Spleen (tissue), 11 donors: ENCODE results near the gene MNDA. TPM values are rescaled to one million over a fixed set of nuclear protein-coding genes. Genes with fewer than 3 reads are reported as not detected.

Experiments
- DNase-seq: peaks from one replicate; pipeline ENCODE4 v3.0.0-alpha.2; 2020
- H3K27ac ChIP-seq, 8 donors: fragments of 200-600 bp; sonication (generic) in 7 of 8; 1 replicate in 4 of 8; 2 replicates in 4 of 8; pipeline versions ENCODE4 v1.5.0 to v1.8.0; 2016 to 2021; ENCODE audit warnings: inconsistent platforms in 4 of 8, mild to moderate bottlenecking in 4 of 8, moderate library complexity in 1 of 8
- H3K27me3 ChIP-seq, 7 donors: fragments of 200-600 bp; sonication (generic) in 6 of 7; replicated peaks in 1 of 7; 1 replicate in 4 of 7; 2 replicates in 3 of 7; pipeline versions ENCODE4 v1.5.0 to v1.8.0; 2016 to 2021; ENCODE audit warnings: inconsistent platforms in 3 of 7, mild to moderate bottlenecking in 1 of 7
- H3K36me3 ChIP-seq, 6 donors: fragments of 200-600 bp; sonication (generic) in 5 of 6; 1 replicate in 4 of 6; 2 replicates in 2 of 6; pipeline versions ENCODE4 v1.5.0 to v1.8.0; 2016 to 2021; ENCODE audit warnings: inconsistent platforms in 2 of 6
- H3K4me1 ChIP-seq, 6 donors: fragments of 200-600 bp; sonication (generic) in 5 of 6; 1 replicate in 3 of 6; 2 replicates in 3 of 6; pipeline versions ENCODE4 v1.5.0 to v1.8.0; 2016 to 2021; ENCODE audit warnings: inconsistent platforms in 3 of 6
- H3K4me3 ChIP-seq, 8 donors: fragments of 200-600 bp; sonication (generic) in 7 of 8; 1 replicate in 4 of 8; 2 replicates in 4 of 8; pipeline versions ENCODE4 v1.5.0 to v1.8.0; 2016 to 2021; ENCODE audit warnings: inconsistent platforms in 4 of 8, mild to moderate bottlenecking in 4 of 8, moderate library complexity in 2 of 8
- H3K9me3 ChIP-seq, 8 donors: fragments of 200-600 bp; sonication (generic) in 7 of 8; 1 replicate in 4 of 8; 2 replicates in 4 of 8; pipeline versions ENCODE4 v1.5.0 to v1.8.0; 2016 to 2021; ENCODE audit warnings: inconsistent platforms in 4 of 8
- CTCF ChIP-seq, 11 experiments: fragments of 200-600 bp in 7 of 11; fragments of 450-650 bp in 4 of 11; sonication (generic) in 4 of 11; IDR thresholded peaks in 8 of 11; conservative IDR thresholded peaks in 3 of 11; 1 replicate in 7 of 11; 2 replicates in 4 of 11; pipeline versions ENCODE4 v1.4.0 to v1.8.0; 2016 to 2021; ENCODE audit warnings: antibody characterized with exemption in 11 of 11, inconsistent platforms in 4 of 11, mild to moderate bottlenecking in 1 of 11
- POLR2A ChIP-seq, 3 donors: fragments of 450-650 bp; IDR thresholded peaks; one replicate each; pipeline ENCODE4 v1.5.1; 2017; ENCODE audit warnings: antibody characterized with exemption in 3 of 3, mild to moderate bottlenecking in 1 of 3
- POLR2AphosphoS5 ChIP-seq, 3 donors: sonication (generic); formaldehyde crosslinking; IDR thresholded peaks; one replicate each; pipeline ENCODE4 v1.5.1; 2017; ENCODE audit warnings: antibody characterized with exemption in 3 of 3
- WGBS, 5 donors: extraction: QIAGEN DNeasy Blood & Tissue Kit in 3 of 5; methylation state at CpG; one replicate each; pipeline versions ENCODE4 v1.1.5 to v1.1.7; 2013 to 2018; 5-methylcytosine and 5-hydroxymethylcytosine counted together
- intact Hi-C: fragments of 100-400 bp; cut with DNase I; formaldehyde crosslinking; loops from one replicate; pipeline ENCODE4 v1.15.0; 2023; ENCODE audit warnings: low total_unique reads
- polyA plus RNA-seq, 3 donors: library from polyadenylated mRNA; stranded (reverse); fragments of 200-250 nt; gene quantifications; one replicate each; pipeline ENCODE4 v1.2.1, GENCODE V29; 2013
- total RNA-seq, 7 donors: library from RNA; depleted of rRNA in 3 of 7; stranded (reverse); fragments of >200 nt in 3 of 7; fragmentation: NEBNext Ultra II Directional in 4 of 7; extraction: Animal tissue kit (Norgen Biotek cat#: 25700) in 4 of 7; gene quantifications; one replicate each; pipeline versions ENCODE4 v1.1.0 to v1.2.1, GENCODE V29; 2016 to 2021
- donor health status: healthy with polysubstance abuse.
- donor health status: DM: no; HTN: no; CAD: no; lungs with moderate emphysema.
- donor health status: DM: no; HTN: no; CAD: no.
- donor health status: Bipolar disorder and iron deficiency.
- donor health status: healthy.
- donor health status: DM: no; HTN: no; CAD: no.
- donor health status: DM: yes; HTN: yes; CAD: no.

The MNDA gene
- total and polyA plus RNA-seq, 10 donors, result 9.3 to 218 (median 96.9) TPM

- Histone ChIP-seq H3K36me3 (no peaks in the 10 kb centered on the region), H3K9me3 (no peaks in the 10 kb centered on the region), H3K27me3 (no peaks in the 10 kb centered on the region), H3K27ac (peak overlapping the region; percentile 4 to 89 (median 79)), H3K4me1 (peaks cover 5 to 40% (median 23%) of the 10 kb centered on the region in 6 donors), H3K4me3 (peak overlapping the region in 1 of 8 donors; percentile 26)
- DNase-seq, result no peak
- intact Hi-C loops, result no loop called here
- WGBS, 5 donors, result 65 to 92% (median 80%) methylated on average over 1 of the region's 1 CpG
- no peak for TF ChIP-seq POLR2A (IDR thresholded peaks at IDR 0.05)
- no peak for TF ChIP-seq CTCF (IDR thresholded peaks at IDR 0.05 in 8 of 11, conservative IDR thresholded peaks at IDR 0.05 in 3 of 11)
- TF ChIP-seq POLR2AphosphoS5 (IDR thresholded peaks at IDR 0.05), result no peak
Measured at GRCh38 chr1:158818975-158819431, 12.1 kb upstream of the MNDA start.

GRCh38 chr1:158819461-158820443 is 11.4 kb upstream of the MNDA start:
- H3K9me3 ChIP-seq, result no peaks in the 10 kb centered on the region
- DNase-seq, result no peak
- intact Hi-C loops, result no loop called here
- 47 to 49% (median 48%) methylated on average over 7 of the region's 7 CpGs for WGBS, 5 donors
- H3K4me3 ChIP-seq, result peak overlapping the region in 1 of 8 donors; percentile 26
- H3K4me1 ChIP-seq, result peaks cover 5 to 40% (median 23%) of the 10 kb centered on the region in 6 donors
- H3K36me3 ChIP-seq, result no peaks in the 10 kb centered on the region
- TF ChIP-seq POLR2A (IDR thresholded peaks at IDR 0.05), result no peak
- H3K27me3 ChIP-seq, result no peaks in the 10 kb centered on the region
- H3K27ac ChIP-seq, result peak overlapping the region in 7 of 8 donors; percentile 73 to 89 (median 79)

DNA sequence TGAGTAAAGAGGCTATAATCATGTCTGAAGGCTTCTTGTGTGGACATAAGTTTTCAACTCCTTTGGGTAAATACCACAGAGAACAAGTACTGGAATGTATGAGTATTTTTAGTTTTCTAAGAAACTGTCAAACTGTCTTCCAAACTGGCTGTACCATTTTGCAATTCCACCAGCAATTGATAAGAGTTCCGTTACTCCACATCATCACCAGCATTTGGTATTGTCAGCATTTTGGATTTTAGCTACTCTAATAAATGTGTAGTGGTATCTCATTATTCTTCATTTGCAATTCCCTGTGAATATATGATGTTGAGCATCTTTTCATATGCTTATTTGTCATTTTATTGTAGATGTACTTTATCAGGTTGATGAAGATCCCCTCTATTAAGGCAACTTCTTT is 9.4 kb upstream of the MNDA start:
- H3K27ac ChIP-seq, result no peak overlapping the region
- intact Hi-C loops, result no loop called here
- H3K4me1 ChIP-seq, result peaks cover 5 to 40% (median 23%) of the 10 kb centered on the region in 6 donors
- no peak overlapping the region for H3K4me3 ChIP-seq
- 90 to 98% (median 93%) methylated on average over 1 of the region's 1 CpG for WGBS, 5 donors
- no peak for DNase-seq
- H3K27me3 ChIP-seq, result no peaks in the 10 kb centered on the region
- H3K9me3 ChIP-seq, result no peaks in the 10 kb centered on the region
- TF ChIP-seq CTCF (IDR thresholded peaks at IDR 0.05 in 8 of 11, conservative IDR thresholded peaks at IDR 0.05 in 3 of 11), result no peak
- no peak for TF ChIP-seq POLR2A (IDR thresholded peaks at IDR 0.05)
- TF ChIP-seq POLR2AphosphoS5 (IDR thresholded peaks at IDR 0.05), result no peak
- H3K36me3 ChIP-seq, result no peaks in the 10 kb centered on the region

- peaks cover 0 to 15% (median 11%) of the 10 kb centered on the region in 6 donors for H3K4me1 ChIP-seq
- peaks cover 0 to 35% (median 19%) of the 10 kb centered on the region in 8 donors for H3K9me3 ChIP-seq
- no peaks in the 10 kb centered on the region for H3K27me3 ChIP-seq
- TF ChIP-seq POLR2A (IDR thresholded peaks at IDR 0.05), result no peak
- no peak for TF ChIP-seq POLR2AphosphoS5 (IDR thresholded peaks at IDR 0.05)
- no peak for TF ChIP-seq CTCF (IDR thresholded peaks at IDR 0.05 in 8 of 11, conservative IDR thresholded peaks at IDR 0.05 in 3 of 11)
- DNase-seq, result no peak
- peak overlapping the region; percentile 30 to 90 (median 86) for H3K27ac ChIP-seq
- no peaks in the 10 kb centered on the region for H3K36me3 ChIP-seq
- intact Hi-C loops, result no loop called here
- WGBS, 5 donors, result 57 to 68% (median 67%) methylated on average over 2 of the region's 2 CpGs
- peak overlapping the region in 1 of 8 donors; percentile 59 for H3K4me3 ChIP-seq
Measured at GRCh38 chr1:158830074-158830677, 975 bp upstream of the MNDA start.
